Esophagus squamous epithelium (tissue), 5 donors: ENCODE data around the gene IRX2. TPM values are rescaled to one million over a fixed set of nuclear protein-coding genes. Genes with fewer than 3 reads are reported as not detected.

Source experiments
- DNase-seq: peaks from one replicate; lab custom pipeline; 2025; lab: John Stamatoyannopoulos, UW
- H3K27ac ChIP-seq, 4 donors: fragments of 200-600 bp; sonication (generic); one replicate each; pipeline ENCODE4 v1.5.1; 2016 to 2019; ENCODE audit warnings: mild to moderate bottlenecking in 1 of 4
- H3K27me3 ChIP-seq, 4 donors: fragments of 200-600 bp; sonication (generic); 1 replicate in 3 of 4; 2 replicates in 1 of 4; pipeline versions ENCODE4 v1.5.1 to v1.6.0; 2017 to 2021; ENCODE audit warnings: antibody characterized with exemption in 1 of 4
- H3K36me3 ChIP-seq, 3 donors: fragments of 200-600 bp; sonication (generic); one replicate each; pipeline ENCODE4 v1.5.1; 2016 to 2019
- H3K4me1 ChIP-seq, 3 donors: fragments of 200-600 bp; sonication (generic); one replicate each; pipeline ENCODE4 v1.5.1; 2017 to 2019
- H3K4me3 ChIP-seq, 4 donors: fragments of 200-600 bp; sonication (generic); 1 replicate in 3 of 4; 2 replicates in 1 of 4; pipeline ENCODE4 v1.5.1; 2016 to 2019; ENCODE audit warnings: mild to moderate bottlenecking in 2 of 4, moderate library complexity in 1 of 4
- H3K9me3 ChIP-seq, 3 donors: fragments of 200-600 bp; sonication (generic); one replicate each; pipeline ENCODE4 v1.5.1; 2016 to 2019
- POLR2A ChIP-seq, 4 donors: fragments of 450-650 bp; IDR thresholded peaks; one replicate each; pipeline ENCODE4 v1.6.1; 2017; ENCODE audit warnings: antibody characterized with exemption in 4 of 4, mild to moderate bottlenecking in 4 of 4, moderate library complexity in 3 of 4
- WGBS, 2 donors: methylation state at CpG; one replicate each; pipeline ENCODE4 v1.1.5; 2018; 5-methylcytosine and 5-hydroxymethylcytosine counted together
- intact Hi-C: fragments of 100-400 bp; cut with DNase I; formaldehyde crosslinking; loops from one replicate; pipeline ENCODE4 v1.15.0; 2022
- total RNA-seq, 4 donors: library from RNA; depleted of rRNA; stranded (reverse); fragments of >200 nt; gene quantifications; one replicate each; pipeline ENCODE4 v1.1.0, GENCODE V29; 2016
- TF ChIP-seq, protein P1 (sequence below), 6 experiments: fragments of 450-650 bp in 4 of 6; fragments of 200-600 bp in 2 of 6; sonication (generic) in 2 of 6; IDR thresholded peaks; one replicate each; pipeline ENCODE4 v1.5.1; 2016 to 2019; ENCODE audit warnings: antibody characterized with exemption in 6 of 6, mild to moderate bottlenecking in 4 of 6, moderate library complexity in 4 of 6
- donor health status: DM: yes; HTN: yes; CAD: no.

The IRX2 gene
- total RNA-seq, 4 donors from 2014 or later, result 5.0 to 7.6 (median 6.0) TPM

DNA sequence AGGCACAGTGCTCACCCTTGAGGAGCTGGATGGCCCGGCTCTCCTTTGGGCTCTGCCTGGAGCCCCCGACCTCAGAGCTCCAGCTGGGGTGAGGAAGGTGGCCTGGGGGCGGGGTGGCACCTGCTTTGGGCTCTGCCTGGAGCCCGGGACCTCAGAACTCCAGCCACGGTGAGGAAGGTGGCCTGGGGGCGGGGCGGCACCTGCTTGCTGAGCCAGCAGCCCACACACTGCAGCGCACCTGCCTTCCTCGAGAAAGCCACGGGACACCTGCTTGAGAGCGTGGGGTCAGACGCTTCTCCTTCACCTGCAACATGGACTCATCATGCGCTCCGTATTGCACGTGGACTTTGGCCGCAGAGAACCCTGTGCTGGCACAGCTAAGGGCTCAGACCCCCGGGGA is 51.8 kb downstream of the IRX2 start:
- Histone ChIP-seq H3K9me3 (no peaks in the 10 kb centered on the region), H3K4me1 (no peaks in the 10 kb centered on the region), H3K4me3 (no peak overlapping the region), H3K27ac (no peak overlapping the region), H3K27me3 (peaks cover 0 to 16% (median 0%) of the 10 kb centered on the region in 4 donors), H3K36me3 (no peaks in the 10 kb centered on the region)
- 76 to 84% methylated on average over 7 to 11 of the region's 17 CpGs for WGBS, 2 donors
- DNase-seq, result no peak
- TF ChIP-seq POLR2A (IDR thresholded peaks at IDR 0.05), result no peak
- TF ChIP-seq, protein P1, sequence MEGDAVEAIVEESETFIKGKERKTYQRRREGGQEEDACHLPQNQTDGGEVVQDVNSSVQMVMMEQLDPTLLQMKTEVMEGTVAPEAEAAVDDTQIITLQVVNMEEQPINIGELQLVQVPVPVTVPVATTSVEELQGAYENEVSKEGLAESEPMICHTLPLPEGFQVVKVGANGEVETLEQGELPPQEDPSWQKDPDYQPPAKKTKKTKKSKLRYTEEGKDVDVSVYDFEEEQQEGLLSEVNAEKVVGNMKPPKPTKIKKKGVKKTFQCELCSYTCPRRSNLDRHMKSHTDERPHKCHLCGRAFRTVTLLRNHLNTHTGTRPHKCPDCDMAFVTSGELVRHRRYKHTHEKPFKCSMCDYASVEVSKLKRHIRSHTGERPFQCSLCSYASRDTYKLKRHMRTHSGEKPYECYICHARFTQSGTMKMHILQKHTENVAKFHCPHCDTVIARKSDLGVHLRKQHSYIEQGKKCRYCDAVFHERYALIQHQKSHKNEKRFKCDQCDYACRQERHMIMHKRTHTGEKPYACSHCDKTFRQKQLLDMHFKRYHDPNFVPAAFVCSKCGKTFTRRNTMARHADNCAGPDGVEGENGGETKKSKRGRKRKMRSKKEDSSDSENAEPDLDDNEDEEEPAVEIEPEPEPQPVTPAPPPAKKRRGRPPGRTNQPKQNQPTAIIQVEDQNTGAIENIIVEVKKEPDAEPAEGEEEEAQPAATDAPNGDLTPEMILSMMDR (IDR thresholded peaks at IDR 0.05), result no peak
- intact Hi-C loops, result no loop called here

DNA sequence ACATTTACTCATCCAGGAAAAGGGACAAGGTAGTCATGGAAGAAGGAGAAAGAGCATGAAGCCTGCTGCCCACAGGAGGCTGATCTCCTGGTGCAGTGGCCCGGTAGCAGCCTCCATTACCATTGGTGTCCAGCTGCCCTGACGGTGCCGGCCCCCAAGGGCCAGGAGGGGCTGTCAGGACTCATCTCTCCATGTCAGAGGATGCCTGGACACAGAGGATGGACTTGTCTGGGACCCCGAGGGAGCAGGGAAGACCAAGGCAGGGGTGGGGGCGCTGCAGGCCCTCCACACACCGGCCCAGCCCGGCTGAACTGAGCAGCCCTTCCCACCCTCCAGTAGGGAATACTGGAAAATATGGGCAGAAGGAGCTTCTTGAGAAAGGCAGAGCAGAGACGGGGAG is 52.2 kb downstream of the IRX2 start:
- H3K36me3 ChIP-seq, result no peaks in the 10 kb centered on the region
- peaks cover 0 to 15% (median 0%) of the 10 kb centered on the region in 4 donors for H3K27me3 ChIP-seq
- H3K4me1 ChIP-seq, result no peaks in the 10 kb centered on the region
- 71 to 88% methylated on average over 3 to 6 of the region's 8 CpGs for WGBS, 2 donors
- intact Hi-C loops, result no loop called here
- no peak overlapping the region for H3K4me3 ChIP-seq
- no peaks in the 10 kb centered on the region for H3K9me3 ChIP-seq
- no peak overlapping the region for H3K27ac ChIP-seq
- no peak for TF ChIP-seq POLR2A (IDR thresholded peaks at IDR 0.05)
- TF ChIP-seq, protein P1 (IDR thresholded peaks at IDR 0.05), result no peak
- no peak for DNase-seq

DNA sequence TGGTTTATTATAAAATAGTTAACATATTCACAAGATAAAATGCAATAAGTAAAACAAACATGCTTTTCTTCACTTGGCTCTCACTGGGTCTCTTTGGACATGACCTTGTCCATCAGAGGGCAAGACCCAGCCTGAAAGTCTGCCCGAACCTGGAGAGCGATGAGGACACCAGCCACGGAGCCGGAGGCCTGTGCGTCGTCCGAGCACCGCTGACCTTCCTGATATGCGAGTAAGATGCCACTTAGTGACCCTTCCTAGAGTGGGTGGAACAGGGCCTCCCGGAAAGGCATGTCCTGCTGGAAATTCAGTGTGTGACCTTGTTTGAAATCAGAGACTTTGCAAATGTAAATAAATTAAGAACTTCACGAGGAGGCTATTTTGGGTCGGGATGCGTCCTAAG is 52.9 kb downstream of the IRX2 start:
- H3K4me3 ChIP-seq, result no peak overlapping the region
- H3K27ac ChIP-seq, result no peak overlapping the region
- no peaks in the 10 kb centered on the region for H3K4me1 ChIP-seq
- intact Hi-C loops, result no loop called here
- no peak for DNase-seq
- H3K9me3 ChIP-seq, result no peaks in the 10 kb centered on the region
- no peaks in the 10 kb centered on the region for H3K36me3 ChIP-seq
- TF ChIP-seq, protein P1 (IDR thresholded peaks at IDR 0.05), result no peak
- TF ChIP-seq POLR2A (IDR thresholded peaks at IDR 0.05), result no peak
- H3K27me3 ChIP-seq, result peaks cover 0 to 13% (median 0%) of the 10 kb centered on the region in 4 donors
- WGBS, 2 donors, result 70 to 82% methylated on average over 12 to 13 of the region's 13 CpGs

DNA sequence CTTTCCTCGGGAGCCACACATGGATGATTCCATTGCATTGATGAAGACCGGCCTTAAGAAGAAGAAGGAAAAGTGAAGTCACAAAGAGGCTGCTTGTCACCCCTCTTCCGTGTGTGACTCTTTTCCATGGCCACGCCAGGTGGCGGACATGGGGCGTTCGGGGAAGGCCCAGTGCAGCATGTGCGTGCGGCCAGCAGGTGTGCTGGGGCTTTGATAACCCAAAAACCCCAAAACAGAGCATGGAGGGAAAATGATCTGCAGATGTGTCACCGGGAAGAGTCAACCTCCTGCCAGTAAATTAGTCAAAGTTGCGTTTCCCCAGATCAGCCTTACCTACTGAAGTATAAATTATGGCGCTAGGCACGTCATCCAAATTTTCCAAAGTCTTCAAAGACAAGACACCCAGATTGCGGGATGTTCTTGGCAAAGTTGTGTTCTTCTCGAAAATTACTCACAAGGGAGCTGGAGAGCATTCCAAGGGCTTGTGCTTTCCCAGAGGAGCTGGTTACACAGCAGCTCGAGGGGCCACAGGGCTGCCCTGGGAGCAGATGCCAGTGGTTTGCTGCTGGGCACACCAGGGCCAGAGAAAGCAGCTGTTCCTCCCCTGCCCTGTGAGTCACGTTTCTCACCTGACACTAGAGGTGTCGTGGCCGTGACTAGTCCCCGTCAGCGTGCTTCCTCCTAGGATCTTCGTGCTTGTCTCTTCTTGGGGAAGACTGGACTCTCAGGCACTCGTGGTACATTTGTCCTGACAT is 53.9 kb downstream of the IRX2 start:
- Histone ChIP-seq H3K4me3 (no peak overlapping the region), H3K36me3 (no peaks in the 10 kb centered on the region), H3K27me3 (peaks cover 0 to 13% (median 0%) of the 10 kb centered on the region in 4 donors), H3K9me3 (no peaks in the 10 kb centered on the region), H3K4me1 (no peaks in the 10 kb centered on the region), H3K27ac (no peak overlapping the region)
- intact Hi-C loops, result no loop called here
- WGBS, 2 donors, result 78 to 80% methylated on average over 21 to 23 of the region's 23 CpGs
- TF ChIP-seq POLR2A (IDR thresholded peaks at IDR 0.05), result no peak
- TF ChIP-seq, protein P1 (IDR thresholded peaks at IDR 0.05), result no peak
- DNase-seq, result no peak

DNA sequence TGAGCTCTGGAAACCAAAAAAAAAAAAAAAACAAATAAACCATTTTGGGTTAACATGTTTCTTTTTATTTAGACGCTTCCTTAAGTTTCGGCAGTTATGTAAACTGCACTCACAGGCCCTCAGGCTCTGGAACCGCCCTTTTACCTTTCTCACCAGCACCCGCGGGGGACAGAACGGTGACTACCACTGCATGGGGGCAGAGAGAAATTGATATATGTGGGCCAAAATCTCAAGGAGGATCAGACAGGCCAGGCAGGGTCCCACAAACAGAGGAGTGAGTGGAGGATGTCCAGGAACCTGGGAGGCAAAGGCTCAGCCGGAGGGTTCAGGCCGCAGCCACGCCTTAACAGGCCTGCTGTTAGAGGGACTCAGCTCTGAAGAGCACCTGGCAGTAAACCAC is 54.4 kb downstream of the IRX2 start:
- no peak overlapping the region for H3K4me3 ChIP-seq
- no peak overlapping the region for H3K27ac ChIP-seq
- DNase-seq, result no peak
- WGBS, 2 donors, result 81 to 93% methylated on average over 9 of the region's 9 CpGs
- H3K36me3 ChIP-seq, result no peaks in the 10 kb centered on the region
- H3K27me3 ChIP-seq, result peaks cover 0 to 7% (median 0%) of the 10 kb centered on the region in 4 donors
- no peaks in the 10 kb centered on the region for H3K4me1 ChIP-seq
- intact Hi-C loops, result no loop called here
- no peaks in the 10 kb centered on the region for H3K9me3 ChIP-seq
- TF ChIP-seq, protein P1 (IDR thresholded peaks at IDR 0.05), result no peak
- TF ChIP-seq POLR2A (IDR thresholded peaks at IDR 0.05), result no peak
